KBM-7 (cell line): ENCODE measurements around the gene SAP30.

Experiments used
- DNase-seq: peaks from one replicate; pipeline ENCODE4 v3.0.0-alpha.2; 2015
- in situ Hi-C: fragments of 300-500 bp; cut with MboI; formaldehyde crosslinking; loops from 2 replicates; pipeline ENCODE4 v1.14.3; 2020; ENCODE audit warnings: low sequenced_read_pairs, low pct_unique_long_range_greater_than_20kb, mixed read lengths

Gene SAP30

DNA sequence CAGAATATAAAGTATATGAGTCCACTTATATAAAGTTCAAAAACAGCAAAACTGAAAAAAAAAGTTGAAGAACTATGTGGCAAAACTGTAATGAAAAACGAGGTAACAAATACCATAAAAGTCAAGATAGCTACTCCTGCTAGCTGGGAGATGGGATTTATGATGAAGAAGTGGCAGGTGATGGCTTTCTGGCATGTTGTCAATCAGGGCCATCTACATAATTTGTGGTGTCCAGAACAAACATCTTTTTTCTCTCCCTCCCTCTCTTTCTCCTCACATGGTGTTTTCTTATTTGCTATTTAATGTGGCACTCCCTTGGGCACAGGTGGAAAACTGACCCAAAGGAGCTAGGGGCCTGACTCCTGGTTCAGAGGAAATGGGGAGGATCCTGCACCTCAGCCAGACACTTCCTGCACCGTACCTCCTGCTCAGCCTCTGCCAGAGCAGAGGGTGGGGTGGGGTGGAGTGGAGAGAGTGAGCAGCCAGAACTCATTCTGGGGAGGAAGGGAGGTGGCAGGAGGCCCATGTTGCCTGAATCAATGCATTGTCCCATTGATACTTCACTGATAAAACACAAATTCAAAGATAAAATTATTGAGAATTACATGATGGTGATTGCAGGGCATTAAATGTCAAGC lies 5.3 kb upstream of the SAP30 start:
- peak; percentile 68 for DNase-seq

DNA sequence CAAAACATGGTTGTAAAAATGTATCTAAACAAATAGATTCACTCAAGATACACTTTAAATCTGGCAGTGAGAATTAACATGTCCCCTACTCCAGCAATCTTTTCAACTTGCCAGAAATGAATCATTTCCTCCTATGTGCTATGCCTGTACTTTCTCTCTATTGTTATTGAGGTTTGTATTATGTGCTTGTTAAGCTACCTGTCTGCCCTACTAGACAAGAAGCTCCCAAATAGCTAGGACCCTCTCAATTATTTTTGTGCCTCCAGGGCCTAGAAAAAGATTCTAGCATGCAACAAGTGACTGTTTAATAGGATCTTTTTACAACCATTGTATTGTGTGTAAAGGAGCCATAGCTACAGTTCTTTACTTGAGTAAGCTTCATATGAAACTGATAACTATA lies 3.5 kb upstream of the SAP30 start:
- peak; percentile 27 for DNase-seq
- in situ Hi-C loops, result no loop called here

More for the DNA sequence above, 5.3 kb upstream of the SAP30 start:
- in situ Hi-C loops, result no loop called here

DNA sequence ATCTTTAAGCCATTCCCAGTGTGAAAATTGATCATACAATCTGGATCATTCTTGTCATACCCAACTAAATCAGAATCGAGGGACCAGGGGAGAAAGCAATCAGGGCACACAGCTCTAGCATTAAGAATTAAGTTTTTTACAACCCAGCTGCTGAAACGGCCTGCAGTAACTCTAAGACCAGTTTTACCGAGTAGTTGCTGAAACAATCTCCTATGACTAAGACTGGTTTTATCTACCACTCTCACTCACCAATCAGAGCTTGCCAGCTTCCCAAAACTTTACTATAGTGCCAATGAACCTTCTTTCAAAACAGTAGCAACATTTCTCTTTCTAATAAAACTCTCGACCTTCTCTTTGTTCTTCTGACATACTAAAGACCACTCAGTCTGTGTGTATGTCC lies 2.8 kb upstream of the SAP30 start:
- no peak for DNase-seq
- in situ Hi-C loops, result no loop called here

DNA sequence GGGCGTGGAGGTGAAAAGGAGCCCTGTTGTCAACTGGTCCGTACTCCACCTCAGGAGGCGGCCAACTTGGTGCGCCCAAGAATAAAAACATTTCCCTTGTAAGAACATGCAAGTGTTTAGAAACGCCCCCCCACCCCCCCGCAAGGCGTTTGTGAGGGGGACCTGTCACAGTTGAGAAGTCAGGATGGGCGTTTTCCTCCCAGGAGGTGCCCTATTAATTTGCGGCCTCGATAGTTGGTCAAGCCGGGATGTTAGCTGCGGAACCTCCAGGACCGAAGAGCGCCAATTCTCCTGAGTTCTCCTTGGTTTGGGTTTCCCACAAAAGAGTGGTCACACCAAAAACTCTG lies 651 bp upstream of the SAP30 start:
- DNase-seq, result no peak
- in situ Hi-C loops, result no loop called here

DNA sequence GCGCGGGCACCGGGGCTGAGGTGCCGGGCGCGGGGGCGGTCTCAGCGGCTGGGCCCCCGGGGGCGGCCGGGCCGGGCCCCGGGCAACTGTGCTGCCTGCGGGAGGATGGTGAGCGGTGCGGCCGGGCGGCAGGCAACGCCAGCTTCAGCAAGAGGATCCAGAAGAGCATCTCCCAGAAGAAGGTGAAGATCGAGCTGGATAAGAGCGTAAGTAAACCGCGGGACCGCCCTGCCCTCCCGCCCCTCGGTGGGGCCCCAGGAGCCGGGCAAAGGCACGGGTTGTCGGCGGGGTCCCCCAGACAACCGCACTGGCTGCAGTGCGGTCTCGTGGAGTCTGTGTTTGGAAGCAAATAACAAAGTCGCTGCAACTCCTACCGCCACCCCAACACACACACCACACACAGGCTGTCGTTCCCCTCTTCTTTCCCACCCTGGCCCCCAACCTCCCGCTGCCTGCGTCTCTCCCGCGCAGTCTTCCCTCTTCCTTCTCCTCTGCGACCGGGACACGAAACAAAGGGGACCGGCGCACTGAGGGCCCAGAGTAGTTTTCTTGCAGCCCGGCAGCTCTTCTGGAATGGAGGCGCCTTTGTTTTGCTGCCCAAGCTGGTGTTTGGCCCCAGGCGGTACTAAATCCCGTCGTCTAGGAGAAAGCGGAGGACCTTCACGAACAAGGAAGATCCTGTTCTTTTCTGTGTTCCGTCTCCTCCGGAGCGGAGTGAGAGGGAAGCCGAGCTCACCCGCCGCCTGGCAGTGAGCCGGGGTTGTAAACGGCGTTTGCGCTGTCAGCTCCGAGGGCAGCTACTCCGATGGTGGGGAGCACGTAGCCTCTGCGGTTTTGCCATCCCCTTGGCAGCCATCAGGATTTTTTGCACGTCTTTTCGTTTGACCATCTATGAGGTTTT lies 788 bp downstream of the SAP30 start:
- in situ Hi-C loops, result no loop called here
- DNase-seq, result peak; percentile 73

DNA sequence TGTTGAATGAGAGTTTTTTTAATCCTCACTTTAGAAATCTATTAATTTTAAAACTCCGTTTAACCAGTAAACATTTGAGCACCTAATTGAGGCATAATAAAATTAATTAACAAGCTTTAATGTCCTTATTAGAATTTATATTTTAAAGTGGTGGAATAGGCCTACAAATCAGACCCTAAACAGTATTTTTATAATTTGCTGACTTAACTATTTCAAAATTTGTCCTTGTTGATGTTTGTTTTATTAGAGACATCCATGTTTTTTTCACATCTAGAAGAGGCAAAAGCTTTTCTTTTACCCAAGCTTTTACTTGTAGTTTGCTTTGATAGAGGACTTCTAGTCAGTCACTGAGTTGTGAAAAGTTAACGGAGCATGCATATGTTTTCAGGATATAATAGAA lies 3.8 kb downstream of the SAP30 start:
- DNase-seq, result no peak
- in situ Hi-C loops, result no loop called here

DNA sequence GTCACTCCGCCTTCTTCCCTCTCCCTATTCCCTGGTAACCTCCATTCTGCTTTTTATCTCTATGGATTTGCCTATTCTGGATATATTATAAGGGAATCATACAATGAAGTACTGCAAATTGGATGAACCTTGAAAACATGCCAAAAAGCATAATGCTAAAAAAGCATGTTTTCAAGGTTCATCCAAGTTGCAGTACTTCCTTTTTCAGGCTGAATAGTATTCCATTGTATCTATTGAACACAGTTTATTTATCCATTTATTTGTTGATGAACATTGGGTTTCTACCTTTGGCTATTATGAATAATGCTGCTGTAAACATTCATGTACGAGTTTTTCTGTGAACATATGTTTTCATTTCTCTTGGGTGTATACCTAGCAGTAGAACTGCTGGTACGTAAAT lies 9.2 kb downstream of the SAP30 start:
- in situ Hi-C loops, result no loop called here
- DNase-seq, result no peak

DNA sequence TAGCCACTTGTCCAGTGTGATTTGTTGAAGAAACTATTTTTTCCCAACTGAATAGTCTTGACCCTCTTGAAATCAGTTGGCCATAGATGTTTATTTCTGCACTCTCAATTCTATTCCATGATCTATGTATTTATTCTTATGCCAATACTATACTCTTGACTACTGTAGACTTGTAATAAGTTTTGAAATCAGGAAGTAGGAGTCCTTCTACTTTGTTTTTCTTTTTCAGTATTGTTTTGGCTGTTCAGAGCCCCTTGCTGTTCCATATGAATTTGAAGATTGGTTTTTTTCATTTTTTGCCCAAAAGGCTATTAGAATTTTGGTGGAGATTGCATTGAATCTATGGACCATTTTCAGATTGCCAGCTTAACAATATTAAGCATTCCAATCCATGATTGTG lies 10.2 kb downstream of the SAP30 start:
- in situ Hi-C loops, result no loop called here

DNA sequence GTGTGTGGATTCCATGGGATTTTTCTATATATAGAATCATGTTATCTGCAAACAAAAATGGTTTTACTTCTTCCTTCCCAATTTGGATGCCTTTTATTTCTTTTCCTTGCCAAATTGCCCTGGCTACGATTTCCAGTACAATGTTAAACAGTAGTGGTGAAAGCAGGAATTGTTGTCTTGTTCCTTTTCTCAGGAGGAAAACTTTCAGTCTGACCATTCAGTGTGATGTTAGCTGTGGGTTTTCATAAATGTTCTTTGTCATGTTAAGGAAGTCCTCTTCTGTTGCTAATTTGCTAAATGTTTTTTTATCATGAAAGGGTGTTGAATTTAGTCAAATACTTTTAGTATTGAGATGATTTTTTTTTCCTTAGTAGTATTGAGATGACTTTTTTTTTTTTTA lies 10.9 kb downstream of the SAP30 start:
- DNase-seq, result no peak
- in situ Hi-C loops, result no loop called here

More for the DNA sequence above, 10.2 kb downstream of the SAP30 start:
- DNase-seq, result no peak

DNA sequence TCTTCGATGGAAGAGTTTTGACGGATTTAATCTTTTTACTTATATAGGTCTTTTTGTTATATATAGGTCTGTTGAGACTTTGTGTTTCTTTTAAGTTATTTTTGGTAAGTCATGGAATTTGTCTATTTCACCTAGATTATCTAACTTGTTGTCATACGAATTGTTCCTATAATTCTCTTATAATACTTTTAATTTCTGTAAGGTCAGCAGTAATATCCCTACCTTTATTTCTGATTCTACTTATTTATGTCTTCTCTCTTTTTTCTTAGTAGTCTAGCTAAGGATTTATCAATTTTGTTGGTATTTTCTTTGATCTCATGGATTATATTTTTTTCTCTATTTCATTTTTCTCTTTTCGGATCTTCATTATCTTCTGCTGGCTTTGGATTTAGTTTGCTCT lies 11.6 kb downstream of the SAP30 start:
- DNase-seq, result no peak
- in situ Hi-C loops, result no loop called here

DNA sequence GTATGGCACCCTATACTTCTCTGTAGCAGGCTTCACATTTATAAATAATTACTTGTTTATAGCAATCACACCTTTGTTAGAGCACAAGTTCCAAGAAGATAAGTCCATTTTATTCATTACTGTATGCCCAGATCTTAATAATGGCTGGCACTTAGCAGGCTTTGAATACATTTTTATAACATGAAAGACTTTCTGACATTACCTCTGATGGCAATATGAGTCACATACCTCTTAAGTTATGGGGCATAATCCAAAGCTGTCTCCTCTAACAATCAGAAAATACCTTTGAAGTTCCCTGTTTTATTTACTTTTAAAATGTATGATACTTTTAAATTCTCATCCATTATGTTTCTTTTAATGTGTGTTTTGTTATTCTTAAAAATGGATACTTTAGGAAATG lies 16.0 kb downstream of the SAP30 start:
- in situ Hi-C loops, result no loop called here
- no peak for DNase-seq

DNA sequence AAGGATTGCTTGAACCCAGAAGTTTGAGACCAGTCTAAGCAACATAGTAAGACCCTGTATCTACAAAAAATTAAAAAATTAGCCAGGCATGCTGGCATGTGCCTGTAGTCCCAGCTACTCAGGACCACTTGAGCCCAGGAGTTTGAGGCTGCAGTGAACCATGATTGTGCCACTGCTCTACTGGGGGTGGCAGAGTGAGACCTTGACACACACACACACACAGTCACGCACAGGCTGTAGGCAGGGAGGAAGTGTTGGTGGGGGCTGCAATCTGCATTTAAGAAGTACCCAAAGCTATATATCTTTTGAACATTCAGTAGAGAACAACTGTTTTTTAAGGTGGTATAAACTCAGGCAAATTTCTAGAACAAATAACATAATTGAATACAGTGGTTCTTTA lies 20.9 kb downstream of the SAP30 start:
- in situ Hi-C loops, result no loop called here

DNA sequence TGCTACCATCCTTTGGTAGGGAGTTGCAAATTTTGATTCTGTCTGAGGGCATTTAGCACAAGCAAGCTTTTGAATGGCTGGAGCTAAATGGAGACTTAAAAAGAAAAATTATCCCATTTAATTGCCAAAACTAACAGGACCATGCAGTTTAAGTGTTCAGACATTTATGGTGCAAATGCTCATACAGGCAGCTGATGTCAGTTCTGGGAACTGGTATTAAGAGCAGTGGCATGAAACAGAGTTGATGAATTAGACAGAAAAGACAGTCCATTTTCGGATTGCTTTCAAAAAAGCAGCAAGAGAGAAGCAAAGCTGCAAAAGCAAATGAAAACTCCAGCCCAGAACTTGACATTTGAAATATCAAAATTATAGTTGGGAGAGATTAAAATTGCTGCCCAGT lies 26.9 kb downstream of the SAP30 start:
- DNase-seq, result no peak
- in situ Hi-C loops, result no loop called here

More for the DNA sequence above, 20.9 kb downstream of the SAP30 start:
- DNase-seq, result no peak

DNA sequence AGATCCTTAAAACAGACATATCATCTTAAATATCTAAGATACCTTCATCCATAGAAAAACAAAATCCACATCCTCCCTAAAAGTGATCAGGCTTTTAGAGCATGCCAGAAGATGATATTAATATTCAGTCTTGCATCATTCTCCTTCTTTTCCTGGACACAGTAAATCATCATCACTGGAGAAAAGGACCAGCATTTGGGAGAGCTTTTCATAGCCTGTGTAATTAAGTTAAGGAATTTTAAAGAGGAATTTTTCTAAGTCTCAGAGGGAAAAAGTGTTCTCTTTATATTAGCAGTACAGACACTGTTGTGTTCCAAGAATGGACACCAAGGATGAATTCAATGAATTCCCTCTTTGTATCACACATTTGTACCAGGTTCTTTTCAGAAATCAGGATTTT lies 27.5 kb downstream of the SAP30 start:
- no peak for DNase-seq
- in situ Hi-C loops, result no loop called here

DNA sequence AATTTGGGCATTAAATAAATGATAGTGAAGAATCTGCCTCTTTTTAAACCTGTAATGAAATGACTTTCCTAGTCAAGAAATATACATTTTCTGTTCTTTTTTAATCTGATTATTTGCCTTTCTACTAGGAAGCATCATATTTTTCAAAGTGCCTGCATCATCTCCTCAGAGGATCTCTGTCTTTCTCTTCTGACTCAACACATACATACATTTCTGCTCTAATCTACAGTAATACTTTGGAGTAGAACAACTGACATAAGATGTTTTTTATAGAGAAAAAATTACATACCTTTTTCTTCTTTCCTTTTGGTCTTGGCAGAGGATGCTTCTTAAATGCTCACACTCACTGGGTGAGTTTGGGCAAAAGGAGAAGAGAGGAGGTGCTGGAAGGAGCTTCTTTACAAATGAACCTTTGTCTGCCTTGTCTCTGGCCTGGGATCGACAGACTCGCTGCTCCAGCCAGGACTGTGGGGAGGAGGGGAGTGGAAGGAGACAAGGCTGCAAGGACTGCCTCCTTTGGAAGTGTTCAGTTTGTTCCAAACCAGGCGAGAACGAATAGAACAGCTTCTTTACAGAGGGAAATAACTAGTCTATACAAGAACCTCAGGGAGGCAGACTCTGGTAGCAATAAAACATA lies 28.1 kb downstream of the SAP30 start, which contains the start of gene SCRG1:
Gene SCRG1 (minus strand): TSS at position 338 of the 637 bp plus-strand sequence. CDS start 7,702 bp downstream, outside the sequence.
- in situ Hi-C loops, result no loop called here
- DNase-seq, result no peak

DNA sequence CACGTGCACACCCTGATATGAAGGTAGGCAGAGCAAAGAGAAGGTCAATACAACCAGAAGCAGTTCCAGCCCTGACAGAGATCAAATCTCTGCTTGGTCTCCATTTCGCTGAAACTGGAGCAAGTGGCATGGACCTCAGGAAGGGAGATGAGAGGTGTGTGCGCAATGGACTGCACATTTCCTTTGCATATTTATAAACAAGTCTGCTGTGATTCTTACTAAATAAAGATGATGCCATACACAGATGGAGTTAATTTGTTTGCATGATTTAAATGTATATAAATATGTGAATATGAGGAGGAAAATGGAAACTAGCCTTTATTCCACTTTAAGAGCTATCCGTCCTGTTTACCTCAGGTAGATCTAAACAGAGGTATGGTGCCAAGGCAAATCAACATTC lies 30.3 kb downstream of the SAP30 start:
- in situ Hi-C loops, result loop anchor here (25.0 kb wide), 1 partner anchor 389 kb away; no protein-coding TSS in a partner anchor
- DNase-seq, result no peak

DNA sequence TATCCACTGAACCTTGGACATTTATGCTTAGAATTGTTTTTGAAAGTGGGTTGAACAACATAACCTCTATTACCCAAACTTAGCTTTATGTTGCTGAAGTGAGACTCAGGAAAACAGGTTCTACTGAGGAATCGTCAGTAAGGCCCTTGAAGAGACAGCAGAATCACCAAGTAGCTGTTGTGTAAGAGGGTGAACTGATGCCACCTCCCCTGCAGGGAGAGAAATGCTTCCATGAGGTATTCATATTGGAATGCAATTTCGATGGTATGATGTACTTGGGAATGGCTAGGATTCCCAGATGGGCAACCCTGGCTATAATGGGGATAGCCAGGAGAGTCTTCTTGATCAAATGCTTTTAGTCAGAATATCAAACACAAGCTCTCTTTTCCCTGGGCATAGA lies 32.3 kb downstream of the SAP30 start:
- DNase-seq, result no peak

DNA sequence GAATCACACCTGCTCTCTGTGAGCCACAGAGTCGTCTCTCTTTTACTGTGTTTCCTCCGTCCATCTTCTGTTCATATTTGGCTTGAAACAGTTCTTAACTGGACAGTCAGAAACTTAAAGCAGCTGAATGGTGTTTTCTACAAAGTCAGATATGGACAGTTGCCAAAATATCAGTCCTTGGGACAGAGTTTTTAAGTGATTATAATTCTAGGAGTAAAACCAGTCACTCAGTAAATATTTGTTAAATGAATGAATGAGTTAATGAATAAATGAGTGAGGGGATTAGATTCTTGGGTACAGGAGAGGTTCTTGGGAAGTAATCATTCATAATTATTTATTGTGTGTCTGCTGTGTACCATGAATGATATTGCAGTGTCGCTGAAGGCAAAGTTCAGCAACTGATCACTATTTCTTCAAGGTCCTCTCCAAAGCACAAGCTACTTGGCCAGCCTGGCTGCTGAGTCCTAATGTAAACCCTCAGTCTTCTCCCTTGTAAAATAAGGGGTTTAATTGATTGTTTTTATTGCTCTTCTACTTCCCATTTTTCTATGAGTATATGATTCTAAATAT lies 33.6 kb downstream of the SAP30 start:
- DNase-seq, result no peak
- in situ Hi-C loops, result loop anchor here (25.0 kb wide), 1 partner anchor 392 kb away; no protein-coding TSS in a partner anchor

More for the DNA sequence above, 32.3 kb downstream of the SAP30 start:
- in situ Hi-C loops, result loop anchor here (25.0 kb wide), 1 partner anchor 391 kb away; no protein-coding TSS in a partner anchor

DNA sequence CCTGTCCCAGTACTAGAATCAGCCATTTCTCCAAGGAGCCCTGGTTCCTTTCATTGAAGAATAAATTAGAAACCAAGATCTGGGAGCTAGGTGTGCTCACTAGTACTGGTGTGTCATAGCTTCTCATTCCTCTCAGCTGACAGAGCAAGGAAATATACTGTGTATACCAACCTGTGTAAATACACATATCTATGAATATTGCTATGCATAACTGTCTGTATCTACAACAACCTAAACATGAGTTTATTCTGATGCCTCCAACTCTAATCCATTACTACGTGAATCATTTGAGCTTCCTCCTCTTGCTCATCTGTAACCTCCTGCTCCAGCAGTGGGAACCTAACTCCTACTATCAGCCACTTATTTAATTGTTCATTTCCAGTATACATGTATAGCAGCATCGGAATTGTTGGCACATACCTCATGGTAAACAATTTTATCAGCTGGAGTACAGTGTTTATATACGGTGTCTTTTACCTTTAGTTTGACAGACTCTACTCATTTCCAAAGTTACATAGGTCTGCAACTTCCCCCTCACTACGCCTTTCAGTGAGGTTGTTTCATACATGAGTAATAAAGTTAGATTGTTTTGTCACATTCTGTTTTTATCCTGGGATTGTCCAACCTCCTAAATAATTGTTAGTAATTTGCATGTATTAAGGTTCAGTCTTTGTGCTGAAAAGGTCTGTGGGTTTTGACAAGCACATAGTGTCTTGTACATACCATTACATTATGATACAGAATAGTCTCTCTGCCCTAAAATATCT lies 35.3 kb downstream of the SAP30 start:
- DNase-seq, result no peak
- in situ Hi-C loops, result loop anchor here (25.0 kb wide), 1 partner anchor 394 kb away; no protein-coding TSS in a partner anchor
